Tibial nerve (tissue), 3 donors: ENCODE results near the gene TMIGD1.

ENCODE experiments used
- CTCF ChIP-seq, 5 experiments: fragments of 200-600 bp in 3 of 5; fragments of 450-650 bp in 2 of 5; sonication (generic) in 3 of 5; IDR thresholded peaks; one replicate each; pipeline ENCODE4 v1.5.1; 2016 to 2019; ENCODE audit warnings: antibody characterized with exemption in 5 of 5, mild to moderate bottlenecking in 3 of 5, moderate library complexity in 2 of 5
- POLR2A ChIP-seq, 2 donors: fragments of 450-650 bp; IDR thresholded peaks; one replicate each; pipeline ENCODE4 v1.6.1; 2017; ENCODE audit warnings: antibody characterized with exemption in 2 of 2, mild to moderate bottlenecking in 2 of 2, moderate library complexity in 2 of 2

GRCh38 chr17:30343796-30344195, 9.9 kb upstream of the TMIGD1 start:
- TF ChIP-seq CTCF (IDR thresholded peaks at IDR 0.05) (no peak), POLR2A (IDR thresholded peaks at IDR 0.05) (no peak)
